Panc1 (cell line): ENCODE data around the gene TEDC1.

Source experiments
- SIN3A ChIP-seq: IDR thresholded peaks from 2 replicates; pipeline ENCODE4 v1.6.1; 2012; ENCODE audit warnings: low read depth, mild to moderate bottlenecking, low read length, moderate library complexity, borderline replicate concordance; ENCODE audit not compliant: insufficient read depth
- TF ChIP-seq, protein P1 (sequence below): fragments of 450-650 bp; IDR thresholded peaks from 2 replicates; pipeline ENCODE4 v1.5.1; 2017; ENCODE audit warnings: mild to moderate bottlenecking
- TF ChIP-seq, protein P2 (sequence below), 2 experiments: IDR thresholded peaks; 2 replicates each; pipeline ENCODE4 v1.6.1; 2011 to 2012; ENCODE audit warnings: low read depth in 2 of 2, control low read depth in 1 of 2, low read length in 1 of 2, mild to moderate bottlenecking in 1 of 2, moderate library complexity in 1 of 2; ENCODE audit not compliant: insufficient read depth in 1 of 2

- TF ChIP-seq, protein P1, sequence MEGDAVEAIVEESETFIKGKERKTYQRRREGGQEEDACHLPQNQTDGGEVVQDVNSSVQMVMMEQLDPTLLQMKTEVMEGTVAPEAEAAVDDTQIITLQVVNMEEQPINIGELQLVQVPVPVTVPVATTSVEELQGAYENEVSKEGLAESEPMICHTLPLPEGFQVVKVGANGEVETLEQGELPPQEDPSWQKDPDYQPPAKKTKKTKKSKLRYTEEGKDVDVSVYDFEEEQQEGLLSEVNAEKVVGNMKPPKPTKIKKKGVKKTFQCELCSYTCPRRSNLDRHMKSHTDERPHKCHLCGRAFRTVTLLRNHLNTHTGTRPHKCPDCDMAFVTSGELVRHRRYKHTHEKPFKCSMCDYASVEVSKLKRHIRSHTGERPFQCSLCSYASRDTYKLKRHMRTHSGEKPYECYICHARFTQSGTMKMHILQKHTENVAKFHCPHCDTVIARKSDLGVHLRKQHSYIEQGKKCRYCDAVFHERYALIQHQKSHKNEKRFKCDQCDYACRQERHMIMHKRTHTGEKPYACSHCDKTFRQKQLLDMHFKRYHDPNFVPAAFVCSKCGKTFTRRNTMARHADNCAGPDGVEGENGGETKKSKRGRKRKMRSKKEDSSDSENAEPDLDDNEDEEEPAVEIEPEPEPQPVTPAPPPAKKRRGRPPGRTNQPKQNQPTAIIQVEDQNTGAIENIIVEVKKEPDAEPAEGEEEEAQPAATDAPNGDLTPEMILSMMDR: no peak
- TF ChIP-seq, protein P2, sequence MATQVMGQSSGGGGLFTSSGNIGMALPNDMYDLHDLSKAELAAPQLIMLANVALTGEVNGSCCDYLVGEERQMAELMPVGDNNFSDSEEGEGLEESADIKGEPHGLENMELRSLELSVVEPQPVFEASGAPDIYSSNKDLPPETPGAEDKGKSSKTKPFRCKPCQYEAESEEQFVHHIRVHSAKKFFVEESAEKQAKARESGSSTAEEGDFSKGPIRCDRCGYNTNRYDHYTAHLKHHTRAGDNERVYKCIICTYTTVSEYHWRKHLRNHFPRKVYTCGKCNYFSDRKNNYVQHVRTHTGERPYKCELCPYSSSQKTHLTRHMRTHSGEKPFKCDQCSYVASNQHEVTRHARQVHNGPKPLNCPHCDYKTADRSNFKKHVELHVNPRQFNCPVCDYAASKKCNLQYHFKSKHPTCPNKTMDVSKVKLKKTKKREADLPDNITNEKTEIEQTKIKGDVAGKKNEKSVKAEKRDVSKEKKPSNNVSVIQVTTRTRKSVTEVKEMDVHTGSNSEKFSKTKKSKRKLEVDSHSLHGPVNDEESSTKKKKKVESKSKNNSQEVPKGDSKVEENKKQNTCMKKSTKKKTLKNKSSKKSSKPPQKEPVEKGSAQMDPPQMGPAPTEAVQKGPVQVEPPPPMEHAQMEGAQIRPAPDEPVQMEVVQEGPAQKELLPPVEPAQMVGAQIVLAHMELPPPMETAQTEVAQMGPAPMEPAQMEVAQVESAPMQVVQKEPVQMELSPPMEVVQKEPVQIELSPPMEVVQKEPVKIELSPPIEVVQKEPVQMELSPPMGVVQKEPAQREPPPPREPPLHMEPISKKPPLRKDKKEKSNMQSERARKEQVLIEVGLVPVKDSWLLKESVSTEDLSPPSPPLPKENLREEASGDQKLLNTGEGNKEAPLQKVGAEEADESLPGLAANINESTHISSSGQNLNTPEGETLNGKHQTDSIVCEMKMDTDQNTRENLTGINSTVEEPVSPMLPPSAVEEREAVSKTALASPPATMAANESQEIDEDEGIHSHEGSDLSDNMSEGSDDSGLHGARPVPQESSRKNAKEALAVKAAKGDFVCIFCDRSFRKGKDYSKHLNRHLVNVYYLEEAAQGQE (IDR thresholded peaks at IDR 0.05; ENCODE audit: insufficient read depth in 1 of 2, low read depth in 2 of 2, low read length in 1 of 2): no peak
- TF ChIP-seq SIN3A: no peak
These were observed 30.4 kb upstream of the TEDC1 start for GRCh38 chr14:105460616-105461015.
